ENCODE results near the gene RTN3. TPM values are rescaled to one million over a fixed set of nuclear protein-coding genes. Genes with fewer than 3 reads are reported as not detected.

RTN3 gene
- total RNA-seq, 4 donors from 2014 or later, result 47.9 to 132 (median 101) TPM

- DNase-seq, result no peak
- Histone ChIP-seq H3K27me3 (no peaks in the 10 kb centered on the region), H3K9me3 (no peaks in the 10 kb centered on the region), H3K36me3 (no peaks in the 10 kb centered on the region), H3K27ac (no peak overlapping the region), H3K4me1 (no peaks in the 10 kb centered on the region), H3K4me3 (no peak overlapping the region)
- TF ChIP-seq CTCF (IDR thresholded peaks at IDR 0.05) (no peak), POLR2A (IDR thresholded peaks at IDR 0.05) (no peak)
Measured at GRCh38 chr11:63783925-63784592, 102.8 kb downstream of the RTN3 start.

GRCh38 chr11:63785823-63786222 is 104.5 kb downstream of the RTN3 start:
- TF ChIP-seq CTCF (IDR thresholded peaks at IDR 0.05) (no peak), POLR2A (IDR thresholded peaks at IDR 0.05) (no peak)
- Histone ChIP-seq H3K4me3 (no peak overlapping the region), H3K4me1 (no peaks in the 10 kb centered on the region), H3K9me3 (peaks cover 0 to under 1% (median 0%) of the 10 kb centered on the region in 4 donors), H3K36me3 (no peaks in the 10 kb centered on the region), H3K27ac (no peak overlapping the region), H3K27me3 (no peaks in the 10 kb centered on the region)
- no peak for DNase-seq

- no peak for DNase-seq
- Histone ChIP-seq H3K36me3 (no peaks in the 10 kb centered on the region), H3K4me3 (no peak overlapping the region), H3K9me3 (peaks cover 0 to 9% (median 2%) of the 10 kb centered on the region in 4 donors), H3K4me1 (no peaks in the 10 kb centered on the region), H3K27me3 (no peaks in the 10 kb centered on the region), H3K27ac (no peak overlapping the region)
- TF ChIP-seq POLR2A (IDR thresholded peaks at IDR 0.05) (no peak), CTCF (IDR thresholded peaks at IDR 0.05) (no peak)
Measured at GRCh38 chr11:63791495-63792167, 110.3 kb downstream of the RTN3 start.

- no peaks in the 10 kb centered on the region for H3K36me3 ChIP-seq
- TF ChIP-seq POLR2A (IDR thresholded peaks at IDR 0.05) (no peak), CTCF (IDR thresholded peaks at IDR 0.05) (no peak)
- H3K4me1 ChIP-seq, result no peaks in the 10 kb centered on the region
- no peak overlapping the region for H3K27ac ChIP-seq
- H3K9me3 ChIP-seq, result peaks cover 0 to 9% (median 2%) of the 10 kb centered on the region in 4 donors
- DNase-seq, result no peak
- no peaks in the 10 kb centered on the region for H3K27me3 ChIP-seq
- H3K4me3 ChIP-seq, result no peak overlapping the region
Measured at GRCh38 chr11:63793161-63793560, 111.9 kb downstream of the RTN3 start.

- Histone ChIP-seq H3K36me3 (no peaks in the 10 kb centered on the region), H3K27me3 (no peaks in the 10 kb centered on the region), H3K4me3 (no peak overlapping the region), H3K9me3 (peaks cover 0 to 9% (median 2%) of the 10 kb centered on the region in 4 donors), H3K27ac (no peak overlapping the region), H3K4me1 (no peaks in the 10 kb centered on the region)
- no peak for DNase-seq
- TF ChIP-seq CTCF (IDR thresholded peaks at IDR 0.05), result no peak
- TF ChIP-seq POLR2A (IDR thresholded peaks at IDR 0.05), result no peak
Measured at GRCh38 chr11:63795066-63795465, 113.8 kb downstream of the RTN3 start.
